CD4-positive, alpha-beta T cell treated with Interleukin-10 for 1 hour (primary cell): Measurements from ENCODE around the gene MZB1.

Source experiments
- DNase-seq: peaks from one replicate; pipeline ENCODE4 v3.0.0-alpha.2; 2020

MZB1 gene, protein sequence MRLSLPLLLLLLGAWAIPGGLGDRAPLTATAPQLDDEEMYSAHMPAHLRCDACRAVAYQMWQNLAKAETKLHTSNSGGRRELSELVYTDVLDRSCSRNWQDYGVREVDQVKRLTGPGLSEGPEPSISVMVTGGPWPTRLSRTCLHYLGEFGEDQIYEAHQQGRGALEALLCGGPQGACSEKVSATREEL

GRCh38 chr5:139389701-139390638 is at the start of gene MZB1:
TSS of gene MZB1 (minus strand) at chr5:139389913. CDS start at chr5:139389856, 57 bp downstream.
- peak; percentile 81 for DNase-seq

GRCh38 chr5:139439013-139439903 is 49.5 kb upstream of the MZB1 start, which contains the start of gene DNAJC18:
TSS of gene DNAJC18 (minus strand) at chr5:139439525. CDS start at chr5:139439445, 80 bp downstream.
- peak; percentile 91 for DNase-seq

DNA sequence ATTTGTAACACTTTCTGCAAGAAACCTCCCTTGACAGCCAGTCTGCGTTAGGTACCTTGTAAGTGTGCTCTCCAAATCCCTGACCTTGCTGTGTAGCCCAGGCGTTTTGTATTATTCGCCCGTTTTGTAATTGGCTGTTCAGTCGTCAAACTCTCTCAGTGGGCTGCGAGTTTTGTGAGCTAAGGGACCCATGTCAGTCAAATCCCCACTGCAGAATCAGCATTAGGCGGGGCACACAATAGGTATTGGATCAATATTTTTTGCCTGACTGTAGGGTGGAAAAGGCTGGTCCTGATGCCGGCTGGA is 48.9 kb upstream of the MZB1 start:
- no peak for DNase-seq

GRCh38 chr5:139435676-139436075 is 46.0 kb upstream of the MZB1 start:
- no peak for DNase-seq

GRCh38 chr5:139431706-139432105 is 42.0 kb upstream of the MZB1 start:
- DNase-seq = no peak

DNA sequence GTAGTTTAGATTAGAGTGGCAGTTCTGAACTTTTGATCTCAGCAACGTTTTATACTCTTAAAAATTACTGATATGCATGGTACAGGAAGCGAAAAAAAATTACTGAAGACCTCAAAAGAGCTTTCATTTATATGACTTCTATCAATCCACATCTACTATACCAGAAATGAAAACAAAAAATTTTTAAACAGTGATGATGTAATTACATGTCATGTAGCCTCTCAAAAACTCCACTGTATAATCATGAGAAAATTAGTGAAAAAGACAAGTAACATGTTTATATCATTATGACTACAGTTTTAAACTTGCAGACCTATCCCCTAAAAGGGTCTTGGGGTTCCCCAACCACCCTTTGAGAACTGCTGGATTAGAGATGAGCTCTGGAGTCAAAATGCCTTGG is 40.3 kb upstream of the MZB1 start:
- DNase-seq = no peak

- DNase-seq = no peak
These were observed 36.6 kb upstream of the MZB1 start for GRCh38 chr5:139426203-139426885.

GRCh38 chr5:139425497-139425896 is 35.8 kb upstream of the MZB1 start:
- no peak for DNase-seq

DNA sequence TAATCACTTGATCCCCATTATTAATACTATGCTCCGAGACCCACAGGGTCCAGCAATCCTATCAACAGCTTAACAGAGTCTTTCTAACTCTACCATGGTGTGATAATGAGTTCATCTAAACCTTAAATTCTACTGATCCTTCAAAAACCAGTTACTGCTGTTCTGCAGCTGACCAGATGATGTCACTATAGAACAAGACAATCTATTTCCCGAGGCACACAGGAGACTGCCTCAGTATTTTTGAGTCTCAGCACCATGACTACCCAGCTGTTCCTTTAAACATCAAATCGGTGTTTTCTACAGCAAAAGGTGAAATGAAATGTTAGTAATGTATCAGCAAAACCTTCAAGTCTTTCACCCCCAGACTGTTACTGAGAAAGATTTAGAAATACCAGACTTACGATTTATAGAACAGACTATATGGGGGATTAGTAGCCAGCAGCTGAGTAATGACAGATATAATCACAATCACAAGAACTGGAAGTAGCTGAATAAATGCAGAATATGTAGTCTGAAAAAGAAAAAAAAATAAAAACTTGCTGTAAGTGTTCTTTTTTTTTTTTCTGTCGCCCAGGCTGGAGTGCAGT is 32.7 kb upstream of the MZB1 start:
- peak; percentile 88 for DNase-seq

DNA sequence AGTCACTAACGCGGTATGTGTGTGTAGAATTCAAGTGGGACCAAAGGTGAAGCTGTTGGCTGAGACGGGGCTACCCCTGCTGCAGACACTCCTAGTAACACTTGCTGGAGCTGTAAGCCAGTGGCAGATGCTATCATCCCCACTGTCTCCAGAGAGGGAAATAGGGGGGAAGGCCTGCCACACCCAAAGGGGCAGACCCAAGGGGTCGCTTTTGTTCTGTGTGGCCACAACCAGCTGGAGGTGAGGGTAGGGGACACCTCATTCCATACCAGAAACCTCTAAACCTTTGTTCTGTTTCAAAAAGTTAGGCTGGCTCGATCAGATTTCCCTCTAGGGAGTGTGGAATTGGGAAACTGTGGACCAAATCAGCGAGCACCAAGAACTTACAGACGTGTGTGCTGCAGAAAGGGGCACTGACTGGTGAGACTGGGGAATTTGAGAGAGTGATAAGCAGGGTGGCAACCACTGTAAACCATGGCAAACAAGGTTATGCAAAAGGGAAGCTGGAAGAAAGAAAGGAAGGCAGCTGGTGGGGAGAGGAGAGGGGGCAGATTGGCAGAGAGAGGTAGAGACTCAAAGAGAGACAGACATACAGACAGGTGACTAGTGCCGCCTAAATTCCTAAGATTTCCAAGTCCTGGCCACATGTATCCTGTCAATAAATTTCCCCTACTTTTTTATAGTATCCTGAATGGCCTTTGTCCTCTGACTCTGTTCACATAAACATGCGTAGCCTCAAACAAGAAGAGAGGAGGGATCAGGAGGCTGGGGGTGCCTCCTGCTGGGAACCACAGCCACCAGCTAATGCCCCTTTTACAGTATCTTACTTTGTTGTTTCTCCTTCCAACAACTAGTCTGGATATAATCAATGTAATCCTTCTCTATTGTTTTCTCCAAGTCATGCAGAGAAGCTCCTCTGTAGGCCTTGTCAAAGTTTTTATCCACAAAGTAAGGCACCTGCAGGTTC is 29.8 kb upstream of the MZB1 start:
- DNase-seq = no peak

DNA sequence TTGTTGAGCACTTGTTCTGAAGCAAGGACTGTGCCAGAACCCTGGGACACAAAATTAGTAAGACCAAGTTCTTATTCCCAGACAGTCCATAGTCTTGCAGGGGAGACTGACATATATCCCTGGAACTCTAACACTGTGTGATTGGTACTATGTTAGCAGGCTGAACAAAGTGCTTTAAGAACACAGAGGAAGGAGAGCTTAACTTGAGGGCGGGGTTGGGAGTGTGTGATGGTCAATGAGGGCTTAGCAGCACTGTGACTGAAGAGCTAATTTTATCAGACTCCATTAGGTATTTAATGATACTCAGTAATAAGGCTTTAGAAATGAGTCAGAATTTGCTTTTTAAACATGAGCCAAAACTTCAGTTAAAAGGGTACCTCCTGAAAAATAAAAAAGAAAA is 29.1 kb upstream of the MZB1 start:
- no peak for DNase-seq

DNA sequence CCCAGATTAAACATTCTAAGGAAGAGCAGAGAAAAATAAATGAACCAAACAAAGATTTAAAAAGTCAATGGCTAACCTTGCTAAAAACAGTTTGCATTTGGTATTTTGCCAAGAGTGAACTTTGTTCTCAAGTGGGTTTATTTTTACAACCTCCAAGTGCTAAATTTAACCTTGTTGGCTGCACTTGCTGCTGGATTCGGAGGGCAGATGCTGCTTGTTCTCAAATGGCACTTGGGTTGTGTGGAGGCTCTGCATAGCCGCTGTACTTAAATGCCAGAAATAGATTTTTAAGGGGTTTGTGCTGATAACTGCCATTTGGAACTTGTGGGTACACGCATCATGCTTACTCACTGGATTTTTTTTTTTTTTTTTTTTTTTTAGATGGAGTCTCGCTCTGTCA is 27.5 kb upstream of the MZB1 start:
- no peak for DNase-seq

- no peak for DNase-seq
These were observed 26.9 kb upstream of the MZB1 start for GRCh38 chr5:139416651-139417050.

DNA sequence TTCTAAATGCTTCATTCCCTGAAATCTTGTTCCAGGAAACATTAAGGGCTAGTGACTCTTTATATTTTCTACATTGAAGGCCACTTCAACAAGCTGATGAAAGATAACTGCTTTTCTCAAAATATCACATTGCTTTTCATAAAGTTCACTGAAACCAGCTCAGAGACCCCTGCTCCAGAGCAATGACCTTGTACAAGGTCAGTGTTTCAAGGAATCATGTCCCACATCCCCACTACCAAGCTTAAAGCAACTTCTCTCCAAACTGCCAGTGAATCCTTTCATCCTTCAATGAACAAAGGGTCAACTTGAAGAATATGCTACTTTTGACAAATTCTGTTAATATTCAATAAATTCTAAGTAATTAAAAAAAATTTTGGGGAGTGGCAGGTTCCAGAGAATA is 26.2 kb upstream of the MZB1 start:
- no peak for DNase-seq

- DNase-seq = no peak
These were observed 25.6 kb upstream of the MZB1 start for GRCh38 chr5:139415221-139415861.

DNA sequence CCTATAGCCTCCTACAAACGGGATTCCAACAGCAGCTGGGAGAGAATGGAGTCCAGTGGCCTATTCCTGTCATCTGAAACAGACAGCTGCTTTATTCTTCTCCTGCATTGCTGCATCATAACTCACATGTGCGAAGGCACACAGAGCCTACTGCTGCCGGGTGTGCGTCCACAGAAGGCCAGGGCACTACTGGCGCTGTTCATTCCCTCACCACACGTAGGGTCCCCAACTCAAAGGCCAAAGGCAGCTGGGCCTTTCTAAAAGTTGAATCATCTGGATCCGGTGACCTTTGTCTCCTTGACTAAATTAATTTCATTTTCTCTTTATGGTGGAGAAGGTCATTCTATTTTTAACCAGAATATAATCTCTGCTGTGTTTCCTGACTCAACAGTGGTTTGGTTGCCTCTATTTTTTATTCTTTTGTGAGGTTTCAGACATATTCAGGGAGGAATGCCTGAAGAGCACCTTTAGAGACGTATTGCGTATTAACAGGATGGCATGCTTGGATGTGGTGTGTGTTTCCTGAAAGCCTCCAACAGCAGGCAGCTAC is 24.9 kb upstream of the MZB1 start:
- no peak for DNase-seq

DNA sequence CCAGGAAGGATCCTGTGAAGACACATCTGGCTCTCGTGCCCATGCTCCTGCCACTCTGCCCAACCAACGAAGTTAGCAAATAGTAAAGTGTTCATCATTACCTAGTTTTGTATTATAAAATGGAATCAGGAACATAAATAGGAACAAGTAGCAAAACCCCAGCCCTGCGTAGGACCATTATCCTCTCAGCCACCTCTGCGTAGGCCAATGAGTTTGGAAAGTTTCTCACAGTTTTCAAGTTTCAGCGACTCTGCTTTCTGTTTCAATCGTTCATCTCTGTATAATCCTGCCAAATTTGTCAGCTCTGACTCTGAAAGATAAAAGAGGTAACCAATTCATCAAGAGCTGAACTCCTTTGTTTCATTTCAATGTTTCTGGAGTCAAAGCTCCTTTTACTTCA is 24.2 kb upstream of the MZB1 start:
- no peak for DNase-seq

GRCh38 chr5:139413153-139413552 is 23.4 kb upstream of the MZB1 start:
- DNase-seq = no peak

DNA sequence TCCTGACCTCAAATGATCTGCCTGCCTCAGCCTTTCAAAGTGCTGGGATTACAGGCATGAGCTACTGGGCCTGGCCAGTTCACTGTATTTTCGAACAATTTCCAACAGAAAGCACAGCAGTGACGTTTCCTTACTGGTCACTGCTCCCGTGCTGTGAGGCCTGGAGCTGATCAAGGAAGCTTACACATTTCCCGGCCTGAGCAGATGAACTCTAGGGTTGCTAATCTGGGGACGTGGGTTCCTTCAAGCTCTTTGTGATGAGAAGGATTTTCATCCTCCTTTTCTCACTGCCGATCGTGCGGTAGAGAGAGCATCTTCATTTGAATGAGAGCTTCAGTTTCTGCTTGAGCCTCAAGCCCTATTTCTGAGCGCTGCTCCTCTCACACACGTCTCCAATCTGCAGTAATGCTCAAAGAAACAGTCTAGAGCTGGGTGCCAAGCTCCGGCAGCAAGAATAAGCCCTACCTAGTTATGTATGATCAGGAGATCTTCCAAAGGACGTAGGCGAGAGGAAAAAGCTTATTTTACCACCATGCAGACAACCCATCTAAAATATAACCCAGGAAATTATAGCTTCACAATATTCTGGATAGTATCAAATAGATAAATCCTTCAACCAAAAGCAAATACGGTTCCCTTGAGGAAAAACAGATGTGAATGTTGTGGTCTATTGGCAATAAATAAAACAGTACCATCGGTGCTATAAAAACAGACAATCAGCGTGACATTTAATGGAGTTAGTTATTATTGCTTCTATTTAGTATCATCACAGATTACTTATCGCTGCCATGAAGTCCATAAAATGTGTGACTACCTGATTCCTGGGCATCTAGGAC is 21.5 kb upstream of the MZB1 start:
- no peak for DNase-seq
